HG03139 (cell line): ENCODE measurements around the gene ING5.

Source experiments
- ATAC-seq: cut with Tn5 transposase; IDR thresholded peaks from one replicate; pipeline ENCODE4 v1.9.1; 2021; ENCODE audit not compliant: unreplicated experiment

Gene ING5

DNA sequence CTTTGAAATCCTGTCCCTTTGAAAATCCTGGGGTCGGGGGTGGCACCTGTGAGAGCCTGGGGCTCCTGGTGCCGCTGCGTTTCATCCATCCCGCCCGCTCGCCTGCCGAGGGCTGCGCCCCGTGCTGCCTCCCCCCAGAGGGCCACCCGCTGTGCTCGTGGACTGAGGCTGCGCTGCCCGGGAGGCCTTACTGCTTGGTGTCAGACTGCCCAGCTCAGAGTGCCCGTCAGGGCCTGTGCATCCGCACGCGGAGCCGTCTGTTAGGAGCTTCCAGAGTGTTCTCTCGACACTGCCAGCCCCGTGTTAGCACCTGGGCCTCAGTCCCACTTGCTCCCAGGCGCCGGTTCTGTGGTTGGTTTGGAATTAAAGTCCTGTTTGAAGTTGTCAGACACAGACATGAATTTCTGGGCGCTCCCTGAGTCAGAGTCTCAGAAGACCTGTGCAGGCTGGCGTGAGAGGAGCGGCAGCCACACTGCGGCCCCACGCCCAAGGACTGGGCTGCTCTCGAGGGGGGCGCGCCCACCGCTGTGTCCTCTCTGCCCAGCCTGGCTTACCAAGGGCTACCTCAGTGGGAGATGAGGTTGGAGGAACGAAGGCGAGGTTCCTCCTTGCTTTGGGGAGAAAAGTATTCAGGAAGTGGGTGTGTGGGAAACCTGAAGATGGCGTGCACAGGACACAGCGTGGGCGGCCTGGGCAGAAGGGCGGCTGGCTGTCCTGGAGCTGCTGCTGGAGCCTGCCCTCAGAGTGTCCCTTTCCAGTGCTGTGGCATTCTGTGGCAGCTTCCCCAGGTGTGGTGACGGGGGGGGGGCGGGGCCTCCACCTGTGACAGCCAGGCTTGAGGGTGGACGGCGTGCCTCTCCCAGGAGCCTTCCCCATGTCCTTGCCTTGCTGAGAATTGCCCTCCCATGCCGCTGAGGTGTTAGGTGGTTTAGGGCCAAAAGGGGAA lies 29.3 kb upstream of the ING5 start:
- ATAC-seq = no peak

DNA sequence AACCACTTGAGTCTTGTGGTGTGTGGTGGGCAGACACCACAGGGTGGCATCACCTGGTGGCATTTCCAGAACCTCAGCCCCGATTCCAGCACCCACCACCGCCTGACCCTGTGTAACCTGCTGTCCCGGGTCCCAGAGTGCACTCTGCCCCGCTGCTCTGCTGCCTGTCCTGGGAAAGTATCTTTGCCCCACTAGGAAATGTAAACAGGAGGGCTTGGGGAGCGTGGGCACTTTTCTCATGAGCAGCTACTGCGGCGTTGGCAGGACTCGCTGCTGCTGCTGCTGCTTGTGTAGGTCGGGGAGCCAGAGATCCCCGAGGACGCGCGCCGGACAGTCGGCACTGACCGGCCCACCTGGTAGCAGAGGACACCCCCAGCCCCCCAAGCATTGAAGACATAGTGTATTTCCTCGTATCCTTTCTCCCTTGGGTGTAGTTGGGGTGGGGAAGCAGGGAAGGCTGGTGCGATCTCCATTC lies 28.6 kb upstream of the ING5 start:
- no peak for ATAC-seq

- no peak for ATAC-seq
Observed at GRCh38 chr2:241673797-241674725, 27.8 kb upstream of the ING5 start.

DNA sequence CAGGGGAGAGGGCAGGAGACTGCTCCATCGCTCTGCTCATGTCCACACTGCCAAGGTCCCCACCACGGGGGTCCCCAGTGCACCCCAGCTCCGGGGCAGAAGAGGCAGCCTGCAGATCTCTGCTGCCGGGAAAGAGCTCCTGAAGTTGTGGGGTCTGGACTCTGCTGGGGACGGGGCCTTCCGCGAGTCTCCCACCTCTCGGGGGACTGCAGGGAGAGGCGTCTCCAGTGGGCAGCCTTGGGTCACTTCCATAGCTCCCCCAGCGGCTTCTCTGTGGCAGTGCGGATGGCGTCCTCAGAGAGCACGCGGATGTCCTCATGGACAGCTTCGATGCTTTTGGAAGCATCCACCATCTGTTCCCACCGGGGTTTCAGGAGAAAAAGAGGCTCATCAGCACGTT lies 26.0 kb upstream of the ING5 start:
- no peak for ATAC-seq

GRCh38 chr2:241676665-241677064 lies 25.2 kb upstream of the ING5 start:
- no peak for ATAC-seq

GRCh38 chr2:241677392-241677791 lies 24.4 kb upstream of the ING5 start:
- no peak for ATAC-seq

DNA sequence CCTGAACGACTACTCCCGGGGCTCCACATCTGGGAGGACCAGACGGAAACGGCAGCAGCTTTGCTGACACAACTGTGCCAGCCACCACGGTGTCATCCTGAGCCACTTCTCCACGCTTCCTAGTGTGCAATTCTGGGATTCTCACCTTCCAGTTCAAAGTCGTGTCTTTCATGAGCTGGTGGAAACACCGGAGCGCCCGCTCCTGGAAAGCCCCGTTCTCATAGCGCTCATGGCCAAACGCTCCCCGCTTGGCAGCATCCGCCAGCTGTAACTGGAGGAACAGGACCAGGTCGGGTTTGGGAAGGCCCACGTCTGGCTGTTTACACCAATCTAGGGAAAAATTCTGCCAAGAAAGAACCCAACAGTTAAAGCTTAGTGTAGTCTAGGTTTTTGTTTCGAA lies 23.5 kb upstream of the ING5 start:
- no peak for ATAC-seq

GRCh38 chr2:241678784-241679540 lies 22.9 kb upstream of the ING5 start:
- ATAC-seq = no peak

GRCh38 chr2:241680044-241680443 lies 21.8 kb upstream of the ING5 start:
- ATAC-seq = no peak

GRCh38 chr2:241680827-241681599 lies 20.8 kb upstream of the ING5 start:
- no peak for ATAC-seq

- ATAC-seq = no peak
Observed at GRCh38 chr2:241686324-241686649, 15.6 kb upstream of the ING5 start.

DNA sequence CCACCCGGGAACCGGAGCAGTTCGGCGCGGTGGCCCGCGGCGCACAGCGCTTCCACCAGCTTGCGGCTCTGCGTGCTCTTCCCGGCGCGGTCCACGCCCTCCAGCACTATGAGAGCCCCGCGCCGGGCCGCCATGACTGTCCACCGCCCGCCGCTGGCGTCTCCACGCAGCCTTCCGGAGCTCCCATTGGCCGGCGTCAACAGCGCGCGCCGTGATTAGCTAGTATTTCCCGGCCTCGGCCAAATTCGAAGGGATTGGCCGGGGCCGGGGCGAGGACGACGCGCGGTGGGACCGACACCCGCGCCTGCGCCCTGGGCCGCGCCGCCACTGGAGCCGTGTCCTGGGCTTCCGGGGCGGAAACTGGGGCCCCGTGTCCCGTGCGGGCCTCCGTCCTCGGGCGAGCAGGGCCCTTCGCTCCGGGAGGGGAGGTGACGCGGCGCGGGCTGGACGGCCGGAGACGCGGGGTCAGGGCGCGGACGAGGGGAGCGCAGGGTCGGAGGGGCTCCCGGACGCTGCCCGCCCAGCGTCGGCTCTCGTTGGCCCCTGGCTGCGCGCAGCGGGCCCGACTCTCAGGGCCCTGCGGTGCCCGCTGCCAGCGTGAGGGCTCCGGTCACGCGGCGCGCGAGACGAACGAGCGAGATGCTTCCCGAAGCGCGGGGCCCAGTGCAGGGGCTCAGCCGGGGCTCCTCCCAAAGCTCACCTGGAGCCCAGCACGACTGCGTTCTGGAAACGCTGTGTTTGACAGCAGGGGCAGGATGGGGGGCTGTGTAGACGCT lies 15.0 kb upstream of the ING5 start, which contains the start of gene DTYMK:
DTYMK (minus strand) TSS at position 166 of the 776 bp plus-strand sequence; CDS start at position 134, 32 bp downstream.
- peak; percentile 92 for ATAC-seq

DNA sequence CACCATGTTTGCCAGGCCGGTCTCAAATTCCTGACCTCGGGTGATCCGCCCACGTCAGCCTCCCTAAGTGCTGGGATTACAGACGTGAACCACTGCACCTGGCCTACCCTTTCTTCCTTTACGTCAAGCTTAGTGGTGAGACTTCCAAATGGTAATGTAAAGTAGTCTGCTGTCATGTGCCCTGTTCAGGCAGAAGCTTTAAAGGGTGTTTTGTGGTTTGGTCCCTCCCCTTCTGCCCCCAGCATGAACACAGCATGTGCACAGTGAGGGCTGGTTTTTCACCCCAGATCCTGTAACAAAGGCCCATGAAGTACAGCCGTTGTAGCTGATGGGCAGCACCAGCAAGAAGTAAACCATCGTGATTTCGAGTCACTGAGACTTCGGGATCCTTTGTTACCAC lies 12.5 kb upstream of the ING5 start:
- ATAC-seq = no peak

DNA sequence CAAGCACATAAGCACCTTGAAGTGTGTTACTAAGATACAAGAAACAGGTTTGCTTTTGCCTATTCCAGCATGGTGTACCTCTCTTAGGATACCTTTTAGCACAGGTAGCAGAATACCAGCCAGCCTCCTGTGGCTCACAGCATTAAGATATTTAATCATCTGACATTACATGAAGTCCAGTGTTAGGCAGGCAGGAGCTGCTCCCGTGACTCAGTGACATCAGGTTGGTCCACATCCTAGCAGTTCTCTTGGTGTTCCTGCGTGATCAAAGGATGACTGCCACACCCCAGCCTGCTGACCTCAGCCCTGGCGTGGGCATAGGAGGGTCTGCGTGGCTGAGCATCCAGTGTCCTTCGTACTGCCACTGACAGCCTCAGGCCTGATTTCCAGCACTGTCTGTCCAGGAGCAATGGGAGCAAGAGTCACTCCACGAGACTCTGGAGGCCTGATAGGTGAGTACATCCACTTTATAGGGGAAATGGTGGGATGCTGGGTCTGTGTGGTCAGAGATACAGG lies 11.6 kb upstream of the ING5 start:
- no peak for ATAC-seq

GRCh38 chr2:241692448-241692847 lies 9.4 kb upstream of the ING5 start:
- no peak for ATAC-seq

DNA sequence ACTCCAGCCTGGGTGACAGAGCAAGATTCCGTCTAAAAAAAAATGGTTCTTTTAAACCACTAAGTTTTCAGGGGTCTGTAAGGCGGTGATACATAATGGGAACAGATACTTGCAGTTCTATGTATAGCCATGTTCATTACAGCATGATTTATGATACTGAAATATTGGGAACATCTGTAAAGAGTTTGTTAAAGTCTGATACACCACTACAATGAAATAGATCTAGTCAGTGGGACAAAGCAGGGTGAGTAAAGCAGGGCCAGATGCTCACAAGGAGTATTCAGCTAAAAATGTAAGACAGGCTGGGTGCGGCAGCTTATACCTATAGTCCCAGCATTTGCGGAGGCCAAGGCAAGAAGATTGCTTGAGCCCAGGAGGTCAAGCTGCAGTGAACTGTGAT lies 6.2 kb upstream of the ING5 start:
- ATAC-seq = no peak

- ATAC-seq = no peak
Observed at GRCh38 chr2:241701149-241701398, 765 bp upstream of the ING5 start.

- ATAC-seq = peak; percentile 60
Observed at GRCh38 chr2:241702155-241703031, 554 bp downstream of the ING5 start.
